Sigmoid colon (tissue), 3 donors: ENCODE measurements around the gene RALGAPB.
"Not testable (repeated sequence)": the region's sequence is repeated elsewhere in the genome, so short reads cannot be mapped to it uniquely, and the experiment has no call there.

Source experiments
- CTCF ChIP-seq, 4 experiments: fragments of 450-650 bp in 3 of 4; fragments of 200-600 bp in 1 of 4; IDR thresholded peaks; one replicate each; pipeline ENCODE4 v1.5.1; 2016 to 2019; ENCODE audit warnings: antibody characterized with exemption in 4 of 4, mild to moderate bottlenecking in 3 of 4, moderate library complexity in 2 of 4
- POLR2A ChIP-seq, 2 donors: fragments of 450-650 bp; IDR thresholded peaks; one replicate each; pipeline ENCODE4 v1.6.1; 2016; ENCODE audit warnings: antibody characterized with exemption in 2 of 2, mild to moderate bottlenecking in 2 of 2, moderate library complexity in 2 of 2

- TF ChIP-seq CTCF, POLR2A (IDR thresholded peaks at IDR 0.05): not testable (repeated sequence)
These were observed 31.5 kb upstream of the RALGAPB start for GRCh38 chr20:38441110-38441509.
